ENCODE measurements around the gene KIF6.

KIF6 gene

GRCh38 chr6:39543950-39544349 lies 181.3 kb downstream of the KIF6 start:
- TF ChIP-seq, protein P1, sequence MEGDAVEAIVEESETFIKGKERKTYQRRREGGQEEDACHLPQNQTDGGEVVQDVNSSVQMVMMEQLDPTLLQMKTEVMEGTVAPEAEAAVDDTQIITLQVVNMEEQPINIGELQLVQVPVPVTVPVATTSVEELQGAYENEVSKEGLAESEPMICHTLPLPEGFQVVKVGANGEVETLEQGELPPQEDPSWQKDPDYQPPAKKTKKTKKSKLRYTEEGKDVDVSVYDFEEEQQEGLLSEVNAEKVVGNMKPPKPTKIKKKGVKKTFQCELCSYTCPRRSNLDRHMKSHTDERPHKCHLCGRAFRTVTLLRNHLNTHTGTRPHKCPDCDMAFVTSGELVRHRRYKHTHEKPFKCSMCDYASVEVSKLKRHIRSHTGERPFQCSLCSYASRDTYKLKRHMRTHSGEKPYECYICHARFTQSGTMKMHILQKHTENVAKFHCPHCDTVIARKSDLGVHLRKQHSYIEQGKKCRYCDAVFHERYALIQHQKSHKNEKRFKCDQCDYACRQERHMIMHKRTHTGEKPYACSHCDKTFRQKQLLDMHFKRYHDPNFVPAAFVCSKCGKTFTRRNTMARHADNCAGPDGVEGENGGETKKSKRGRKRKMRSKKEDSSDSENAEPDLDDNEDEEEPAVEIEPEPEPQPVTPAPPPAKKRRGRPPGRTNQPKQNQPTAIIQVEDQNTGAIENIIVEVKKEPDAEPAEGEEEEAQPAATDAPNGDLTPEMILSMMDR (IDR thresholded peaks at IDR 0.05), result no peak
- H3K27ac ChIP-seq, result peak overlapping the region; percentile 1 to 30
- H3K4me3 ChIP-seq, result no peak overlapping the region
- no peak for DNase-seq (ENCODE audit: low spot score)

- no peak overlapping the region for H3K4me3 ChIP-seq
- DNase-seq (ENCODE audit: low spot score), result peak; percentile 83
- H3K27ac ChIP-seq, result peak overlapping the region in 1 of 2 donors; percentile 57
- TF ChIP-seq, protein P1 (IDR thresholded peaks at IDR 0.05), result no peak
These were observed 182.1 kb downstream of the KIF6 start for GRCh38 chr6:39543095-39543494.

DNA sequence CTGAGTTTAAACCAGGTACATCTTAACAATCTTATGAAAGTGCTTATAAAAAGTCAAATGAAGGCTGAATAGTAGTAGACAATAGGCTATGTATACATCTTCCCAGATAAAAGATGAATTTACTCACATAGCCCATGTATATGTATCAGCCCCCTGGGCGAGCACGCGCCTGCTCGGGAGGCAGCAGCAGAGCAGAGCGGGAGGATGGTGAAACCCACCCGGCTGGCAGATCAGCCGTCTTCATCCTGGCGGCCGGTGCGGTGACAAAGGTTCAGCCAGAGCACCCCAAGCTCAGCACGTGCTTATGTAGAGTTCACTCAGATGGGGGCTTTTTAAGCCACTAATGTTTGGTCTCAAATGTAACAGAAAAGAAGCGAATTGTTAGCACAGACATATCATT lies 184.8 kb downstream of the KIF6 start:
- H3K4me3 ChIP-seq, result no peak overlapping the region
- TF ChIP-seq, protein P1 (IDR thresholded peaks at IDR 0.05), result no peak
- H3K27ac ChIP-seq, result no peak overlapping the region
- no peak for DNase-seq (ENCODE audit: low spot score)

GRCh38 chr6:39530201-39530759 lies 194.9 kb downstream of the KIF6 start:
- Histone ChIP-seq H3K4me3 (peak overlapping the region; percentile 59), H3K27ac (peak overlapping the region in 1 of 2 donors; percentile 37)
- no peak for DNase-seq (ENCODE audit: low spot score)
- TF ChIP-seq, protein P1 (IDR thresholded peaks at IDR 0.05), result no peak

DNA sequence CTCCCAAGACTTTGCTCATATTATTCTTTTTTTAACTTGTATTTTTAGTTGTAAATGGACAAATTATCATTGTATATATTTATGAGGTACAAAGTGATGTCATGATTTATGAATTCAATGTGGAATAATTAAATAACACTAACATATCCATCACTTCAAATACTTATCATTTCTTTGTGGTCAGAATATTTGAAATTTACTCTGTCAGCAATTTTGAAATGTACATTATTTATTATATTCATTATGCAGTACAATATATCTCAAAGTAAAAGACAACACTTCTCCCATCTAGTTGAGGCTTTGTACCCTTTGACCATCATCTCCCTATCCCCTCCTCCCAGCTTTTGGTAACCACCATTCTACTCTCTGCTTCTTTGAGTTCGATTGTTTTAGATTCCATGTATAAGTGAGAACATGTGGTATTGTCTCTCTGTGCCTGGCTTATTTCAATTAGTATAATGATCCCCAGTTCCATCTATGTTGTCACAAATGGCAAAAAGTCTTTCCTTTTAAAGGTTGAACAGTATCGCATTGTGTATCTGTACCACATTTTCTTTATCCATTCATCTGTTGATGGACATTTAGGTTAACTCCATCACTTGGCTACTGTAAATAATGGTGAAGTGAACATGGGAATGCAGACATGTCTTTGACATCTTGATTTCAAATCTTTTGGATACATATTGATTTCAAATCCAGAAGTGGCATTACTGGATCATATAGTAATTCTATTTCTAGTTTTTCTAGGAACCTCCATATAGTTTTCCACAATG lies 197.2 kb downstream of the KIF6 start:
- no peak overlapping the region for H3K4me3 ChIP-seq
- no peak overlapping the region for H3K27ac ChIP-seq
- TF ChIP-seq, protein P1 (IDR thresholded peaks at IDR 0.05), result no peak
- DNase-seq (ENCODE audit: low spot score), result no peak

DNA sequence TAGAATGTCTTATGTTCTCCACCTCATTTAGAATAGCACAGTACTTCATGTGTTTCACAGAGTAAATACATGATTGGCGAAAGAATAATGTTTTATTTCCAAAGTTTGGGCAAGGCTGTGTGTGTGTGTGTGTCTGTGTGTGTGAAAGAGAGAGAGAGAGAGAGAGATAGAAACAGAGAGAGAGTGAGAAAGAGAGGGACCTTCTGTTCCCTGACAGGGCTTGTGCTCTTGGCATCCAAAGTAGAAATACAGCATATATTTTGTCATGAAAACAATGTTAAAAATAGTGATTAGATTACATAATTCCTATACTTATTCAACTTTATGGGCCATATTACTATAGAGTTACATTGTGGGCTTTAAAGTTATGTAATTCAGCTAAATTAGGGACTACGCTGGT lies 201.2 kb downstream of the KIF6 start:
- no peak overlapping the region for H3K27ac ChIP-seq
- TF ChIP-seq, protein P1 (IDR thresholded peaks at IDR 0.05), result no peak
- no peak overlapping the region for H3K4me3 ChIP-seq
- DNase-seq (ENCODE audit: low spot score), result no peak

- DNase-seq (ENCODE audit: low spot score), result no peak
- H3K27ac ChIP-seq, result no peak overlapping the region
- TF ChIP-seq, protein P1 (IDR thresholded peaks at IDR 0.05), result no peak
- H3K4me3 ChIP-seq, result no peak overlapping the region
These were observed 203.2 kb downstream of the KIF6 start for GRCh38 chr6:39521958-39522357.
